ENCODE results near the gene GMCL2.

The GMCL2 gene

GRCh38 chr5:178170455-178170854 lies 16.7 kb downstream of the GMCL2 start:
- no peak overlapping the region for H3K27ac ChIP-seq (ENCODE audit: low read depth, low read length)
- H3K4me2 ChIP-seq (ENCODE audit: low read depth, low read length, poor library complexity, severe bottlenecking) = no peak overlapping the region
- no peaks in the 10 kb centered on the region for H3K9me3 ChIP-seq (ENCODE audit: insufficient read depth, low read length)
- no peaks in the 10 kb centered on the region for H3K9me2 ChIP-seq (replicated peaks; ENCODE audit: insufficient read depth, low read length)
- no peak overlapping the region for H3K9ac ChIP-seq (ENCODE audit: low read length)
- H4K20me1 ChIP-seq (ENCODE audit: low read depth, low read length) = no peaks in the 10 kb centered on the region
- H3K27me3 ChIP-seq (ENCODE audit: low read length) = no peaks in the 10 kb centered on the region
- no peaks in the 10 kb centered on the region for H3K79me2 ChIP-seq (ENCODE audit: insufficient read depth, low read length)
- no peaks in the 10 kb centered on the region for H3K36me3 ChIP-seq (ENCODE audit: low read length)
- H3F3A ChIP-seq (ENCODE audit: insufficient read depth) = no peaks in the 10 kb centered on the region
- no peak overlapping the region for H3K4me3 ChIP-seq (ENCODE audit: insufficient read depth, low read length, poor library complexity, severe bottlenecking)
- TF ChIP-seq CTCF (IDR thresholded peaks at IDR 0.05; ENCODE audit: insufficient read depth, low read length, poor library complexity, severe bottlenecking) (no peak), EZH2phosphoT487 (conservative IDR thresholded peaks at IDR 0.05; ENCODE audit: low read length) (no peak)
- no peak overlapping the region for H2AFZ ChIP-seq (ENCODE audit: low read depth, low read length, severe bottlenecking)

- no peaks in the 10 kb centered on the region for H3K9me2 ChIP-seq (replicated peaks; ENCODE audit: insufficient read depth, low read length)
Measured at GRCh38 chr5:178165581-178165980, 21.6 kb downstream of the GMCL2 start.

GRCh38 chr5:178163772-178164735 lies 23.1 kb downstream of the GMCL2 start:
- Histone ChIP-seq H3K27ac (ENCODE audit: low read depth, low read length) (no peak overlapping the region), H2AFZ (ENCODE audit: low read depth, low read length, severe bottlenecking) (peak overlapping the region; percentile 27), H3K9ac (ENCODE audit: low read length) (no peak overlapping the region; the same call in 1 of the 2 replicates), H3K79me2 (ENCODE audit: insufficient read depth, low read length) (no peaks in the 10 kb centered on the region), H3K36me3 (ENCODE audit: low read length) (no peaks in the 10 kb centered on the region), H4K20me1 (ENCODE audit: low read depth, low read length) (no peaks in the 10 kb centered on the region), H3K4me2 (ENCODE audit: low read depth, low read length, poor library complexity, severe bottlenecking) (peak overlapping the region; percentile 28), H3K27me3 (ENCODE audit: low read length) (no peaks in the 10 kb centered on the region), H3K4me3 (ENCODE audit: insufficient read depth, low read length, poor library complexity, severe bottlenecking) (no peak overlapping the region), H3K9me3 (ENCODE audit: insufficient read depth, low read length) (no peaks in the 10 kb centered on the region), H3K9me2 (replicated peaks; ENCODE audit: insufficient read depth, low read length) (no peaks in the 10 kb centered on the region), H3F3A (ENCODE audit: insufficient read depth) (no peaks in the 10 kb centered on the region)
- TF ChIP-seq EZH2phosphoT487 (conservative IDR thresholded peaks at IDR 0.05; ENCODE audit: low read length) (no peak), CTCF (IDR thresholded peaks at IDR 0.05; ENCODE audit: insufficient read depth, low read length, poor library complexity, severe bottlenecking) (peak; percentile 94)

More at GRCh38 chr5:178165581-178165980, 21.6 kb downstream of the GMCL2 start:
- Histone ChIP-seq H2AFZ (ENCODE audit: low read depth, low read length, severe bottlenecking) (no peak overlapping the region), H3K79me2 (ENCODE audit: insufficient read depth, low read length) (no peaks in the 10 kb centered on the region), H4K20me1 (ENCODE audit: low read depth, low read length) (no peaks in the 10 kb centered on the region), H3K9ac (ENCODE audit: low read length) (no peak overlapping the region), H3K4me3 (ENCODE audit: insufficient read depth, low read length, poor library complexity, severe bottlenecking) (no peak overlapping the region), H3K9me3 (ENCODE audit: insufficient read depth, low read length) (no peaks in the 10 kb centered on the region), H3K27ac (ENCODE audit: low read depth, low read length) (no peak overlapping the region), H3K4me2 (ENCODE audit: low read depth, low read length, poor library complexity, severe bottlenecking) (no peak overlapping the region), H3K27me3 (ENCODE audit: low read length) (no peaks in the 10 kb centered on the region), H3F3A (ENCODE audit: insufficient read depth) (no peaks in the 10 kb centered on the region), H3K36me3 (ENCODE audit: low read length) (no peaks in the 10 kb centered on the region)
- TF ChIP-seq CTCF (IDR thresholded peaks at IDR 0.05; ENCODE audit: insufficient read depth, low read length, poor library complexity, severe bottlenecking) (no peak), EZH2phosphoT487 (conservative IDR thresholded peaks at IDR 0.05; ENCODE audit: low read length) (no peak)
